ENCODE data around the gene TNRC6B.

DNA sequence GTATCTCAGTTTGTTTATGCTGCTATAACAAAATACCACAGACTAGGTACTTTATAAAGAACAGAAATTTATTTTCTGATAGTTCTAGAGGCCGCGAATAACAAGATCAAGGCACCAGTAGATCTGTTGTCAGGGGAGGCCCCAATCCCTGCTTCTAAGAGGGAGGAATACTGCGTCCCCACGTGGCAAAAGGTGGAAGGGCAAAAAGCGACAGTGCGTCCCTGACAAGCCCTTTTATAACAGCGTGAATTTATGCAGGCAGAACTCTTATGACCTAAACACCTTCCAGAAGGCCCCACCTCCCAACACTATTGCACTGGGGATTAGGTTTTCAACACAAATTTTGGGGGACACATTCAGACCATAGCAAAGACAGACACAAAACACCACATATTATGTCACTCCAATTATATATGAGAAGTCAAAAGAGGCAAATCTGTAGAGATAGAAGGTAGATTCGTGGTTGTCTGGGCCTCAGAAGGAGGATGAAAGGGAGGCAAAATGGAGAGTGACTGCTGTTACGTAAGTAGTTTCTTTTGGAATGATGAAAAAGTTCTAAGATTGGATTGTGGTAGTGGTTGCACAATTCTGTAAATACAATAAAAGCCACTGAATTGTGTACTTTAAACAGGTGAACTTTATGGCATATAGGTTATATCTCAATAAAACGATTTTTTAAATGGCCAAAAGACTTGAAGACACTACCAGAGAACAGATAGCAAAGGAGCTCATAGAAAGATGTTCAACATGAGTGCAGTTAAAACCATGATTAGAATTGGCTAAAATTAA lies 30.1 kb upstream of the TNRC6B start:
- TF ChIP-seq ZNF274 (IDR thresholded peaks at IDR 0.05; ENCODE audit: low read depth, low read length), result no peak
- no peak for TF ChIP-seq SUZ12 (IDR thresholded peaks at IDR 0.05; ENCODE audit: extremely low read depth, insufficient read depth, insufficient read length)
